Nephron (organoid): ENCODE results near the gene ZBTB49.
A peak's percentile ranks its signal among the peaks of the same experiment; 100 is the strongest.

Experiments
- H3K27ac Mint-ChIP-seq, 3 experiments: 2 replicates each; pipeline ENCODE4 v1.8.0; 2020; ENCODE audit warnings: mixed read lengths in 3 of 3, mild to moderate bottlenecking in 2 of 3, moderate library complexity in 1 of 3
- H3K27me3 Mint-ChIP-seq: 2 replicates; pipeline ENCODE4 v1.8.0; 2021; ENCODE audit warnings: low read depth, mild to moderate bottlenecking, moderate library complexity, mixed read lengths
- H3K36me3 Mint-ChIP-seq: 2 replicates; pipeline ENCODE4 v1.8.0; 2020; ENCODE audit warnings: low read depth, mixed read lengths
- H3K4me1 Mint-ChIP-seq: 2 replicates; pipeline ENCODE4 v1.8.0; 2020; ENCODE audit warnings: mixed read lengths
- H3K4me3 Mint-ChIP-seq, 3 experiments: 2 replicates each; pipeline ENCODE4 v1.8.0; 2020; ENCODE audit warnings: mild to moderate bottlenecking in 3 of 3, mixed read lengths in 3 of 3, moderate library complexity in 2 of 3
- H3K9me3 Mint-ChIP-seq: 2 replicates; pipeline ENCODE4 v1.8.0; 2020; ENCODE audit warnings: mixed read lengths
- TF ChIP-seq, protein P1 (sequence below), 3 experiments: fragments of 200-600 bp; sonication (generic); IDR thresholded peaks; one replicate each; pipeline ENCODE4 v1.5.0; 2021; ENCODE audit warnings: antibody characterized with exemption in 3 of 3; ENCODE audit not compliant: unreplicated experiment in 3 of 3

The ZBTB49 gene

GRCh38 chr4:4358093-4358854 lies 68.2 kb downstream of the ZBTB49 start:
- H3K4me1 Mint-ChIP-seq: peaks cover 20% of the 10 kb centered on the region
- no peak overlapping the region for H3K4me3 Mint-ChIP-seq
- H3K36me3 Mint-ChIP-seq: no peaks in the 10 kb centered on the region
- H3K27me3 Mint-ChIP-seq: peaks cover 29% of the 10 kb centered on the region
- TF ChIP-seq, protein P1, sequence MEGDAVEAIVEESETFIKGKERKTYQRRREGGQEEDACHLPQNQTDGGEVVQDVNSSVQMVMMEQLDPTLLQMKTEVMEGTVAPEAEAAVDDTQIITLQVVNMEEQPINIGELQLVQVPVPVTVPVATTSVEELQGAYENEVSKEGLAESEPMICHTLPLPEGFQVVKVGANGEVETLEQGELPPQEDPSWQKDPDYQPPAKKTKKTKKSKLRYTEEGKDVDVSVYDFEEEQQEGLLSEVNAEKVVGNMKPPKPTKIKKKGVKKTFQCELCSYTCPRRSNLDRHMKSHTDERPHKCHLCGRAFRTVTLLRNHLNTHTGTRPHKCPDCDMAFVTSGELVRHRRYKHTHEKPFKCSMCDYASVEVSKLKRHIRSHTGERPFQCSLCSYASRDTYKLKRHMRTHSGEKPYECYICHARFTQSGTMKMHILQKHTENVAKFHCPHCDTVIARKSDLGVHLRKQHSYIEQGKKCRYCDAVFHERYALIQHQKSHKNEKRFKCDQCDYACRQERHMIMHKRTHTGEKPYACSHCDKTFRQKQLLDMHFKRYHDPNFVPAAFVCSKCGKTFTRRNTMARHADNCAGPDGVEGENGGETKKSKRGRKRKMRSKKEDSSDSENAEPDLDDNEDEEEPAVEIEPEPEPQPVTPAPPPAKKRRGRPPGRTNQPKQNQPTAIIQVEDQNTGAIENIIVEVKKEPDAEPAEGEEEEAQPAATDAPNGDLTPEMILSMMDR (IDR thresholded peaks at IDR 0.05; ENCODE audit: unreplicated experiment in 3 of 3): no peak
- peaks cover 3% of the 10 kb centered on the region for H3K9me3 Mint-ChIP-seq
- H3K27ac Mint-ChIP-seq: peak overlapping the region in 1 of 3 experiments; percentile 53

GRCh38 chr4:4361883-4362282 lies 71.8 kb downstream of the ZBTB49 start:
- no peaks in the 10 kb centered on the region for H3K36me3 Mint-ChIP-seq
- peaks cover 12% of the 10 kb centered on the region for H3K9me3 Mint-ChIP-seq
- H3K27me3 Mint-ChIP-seq: peaks cover 38% of the 10 kb centered on the region
- TF ChIP-seq, protein P1 (IDR thresholded peaks at IDR 0.05; ENCODE audit: unreplicated experiment in 3 of 3): no peak
- H3K27ac Mint-ChIP-seq: no peak overlapping the region
- peaks cover 15% of the 10 kb centered on the region for H3K4me1 Mint-ChIP-seq
- no peak overlapping the region for H3K4me3 Mint-ChIP-seq

DNA sequence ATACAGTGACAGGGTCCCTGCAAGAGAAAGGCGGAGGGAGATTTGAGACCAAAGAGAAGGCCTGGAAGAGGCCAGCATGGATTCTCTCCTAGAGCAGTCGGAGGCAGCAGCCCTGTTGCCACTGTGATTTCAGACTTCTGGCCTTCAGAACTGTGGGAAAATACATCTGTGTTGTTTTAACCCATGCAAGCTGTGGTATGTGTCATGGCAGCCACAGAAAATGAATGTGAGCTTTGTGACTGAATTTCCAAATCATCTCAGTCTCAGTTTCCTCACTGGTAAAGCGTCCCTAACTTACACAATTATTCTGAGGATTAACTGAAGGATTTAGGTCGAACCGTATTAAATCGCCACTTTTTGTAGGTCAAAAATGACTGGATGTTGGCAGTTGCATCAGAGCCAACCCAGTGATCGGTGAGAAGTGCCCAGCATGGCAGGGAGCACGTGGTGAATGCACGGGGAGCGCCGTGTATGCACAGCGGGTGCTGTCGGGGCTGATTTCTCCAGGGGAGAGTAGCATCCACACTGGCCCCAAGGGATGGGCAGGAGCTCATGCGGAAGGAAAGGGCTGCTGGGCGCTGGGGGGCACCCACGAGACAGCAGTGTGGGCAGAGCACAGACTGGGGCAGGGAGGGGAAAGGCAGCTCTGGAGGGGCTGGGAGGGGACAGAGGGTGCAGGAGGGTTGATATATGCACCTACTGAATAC lies 73.1 kb downstream of the ZBTB49 start:
- peaks cover 34% of the 10 kb centered on the region for H3K27me3 Mint-ChIP-seq
- no peak overlapping the region for H3K4me3 Mint-ChIP-seq
- no peak overlapping the region for H3K27ac Mint-ChIP-seq
- peaks cover 17% of the 10 kb centered on the region for H3K9me3 Mint-ChIP-seq
- peaks cover 9% of the 10 kb centered on the region for H3K4me1 Mint-ChIP-seq
- H3K36me3 Mint-ChIP-seq: no peaks in the 10 kb centered on the region
- TF ChIP-seq, protein P1 (IDR thresholded peaks at IDR 0.05; ENCODE audit: unreplicated experiment in 3 of 3): no peak

GRCh38 chr4:4364061-4364460 lies 74.0 kb downstream of the ZBTB49 start:
- Mint-ChIP-seq H3K27ac (no peak overlapping the region), H3K4me1 (no peaks in the 10 kb centered on the region), H3K4me3 (no peak overlapping the region), H3K27me3 (peaks cover 38% of the 10 kb centered on the region), H3K36me3 (no peaks in the 10 kb centered on the region), H3K9me3 (peaks cover 17% of the 10 kb centered on the region)
- TF ChIP-seq, protein P1 (IDR thresholded peaks at IDR 0.05; ENCODE audit: unreplicated experiment in 3 of 3): no peak

GRCh38 chr4:4364486-4365208 lies 74.6 kb downstream of the ZBTB49 start:
- peaks cover 40% of the 10 kb centered on the region for H3K27me3 Mint-ChIP-seq
- H3K36me3 Mint-ChIP-seq: no peaks in the 10 kb centered on the region
- peaks cover 17% of the 10 kb centered on the region for H3K9me3 Mint-ChIP-seq
- no peak overlapping the region for H3K4me3 Mint-ChIP-seq
- no peaks in the 10 kb centered on the region for H3K4me1 Mint-ChIP-seq
- TF ChIP-seq, protein P1 (IDR thresholded peaks at IDR 0.05; ENCODE audit: unreplicated experiment in 3 of 3): no peak
- H3K27ac Mint-ChIP-seq: no peak overlapping the region
